Osteoblast (primary cell): ENCODE results near the gene APRT. TPM values are rescaled to one million over a fixed set of nuclear protein-coding genes. Genes with fewer than 3 reads are reported as not detected.
A peak's percentile ranks its signal among the peaks of the same experiment; 100 is the strongest.

Experiments used
- DNase-seq: peaks from one replicate; pipeline ENCODE4 v3.0.0; 2011; ENCODE audit warnings: low spot score, mixed read lengths; ENCODE audit not compliant: insufficient read length; ENCODE audit errors: missing footprints
- H2AFZ ChIP-seq: 2 replicates; pipeline ENCODE4 v1.6.0; 2011; ENCODE audit warnings: mild to moderate bottlenecking, low read length
- H3K27ac ChIP-seq: 2 replicates; pipeline ENCODE4 v1.5.1; 2011; ENCODE audit warnings: mild to moderate bottlenecking, low read depth, low read length, moderate library complexity
- H3K27me3 ChIP-seq: 2 replicates; pipeline ENCODE4 v1.6.0; 2012; ENCODE audit warnings: mild to moderate bottlenecking, control low read depth, inconsistent platforms, low read length, moderate library complexity; ENCODE audit not compliant: insufficient read depth
- H3K36me3 ChIP-seq: 2 replicates; pipeline ENCODE4 v1.5.1; 2011; ENCODE audit warnings: mild to moderate bottlenecking, low read length, control low read depth, moderate library complexity; ENCODE audit not compliant: insufficient read depth
- H3K4me1 ChIP-seq: 2 replicates; pipeline ENCODE4 v1.5.1; 2011; ENCODE audit warnings: mild to moderate bottlenecking, low read length, control low read depth, moderate library complexity; ENCODE audit not compliant: insufficient read depth
- H3K4me2 ChIP-seq: 2 replicates; pipeline ENCODE4 v1.6.0; 2011; ENCODE audit warnings: mild to moderate bottlenecking, low read length; ENCODE audit not compliant: insufficient read depth
- H3K4me3 ChIP-seq: fragments of 200-600 bp; sonication (generic); 3 replicates; pipeline ENCODE4 v1.5.1; 2012; ENCODE audit warnings: mild to moderate bottlenecking, low read length, inconsistent platforms; ENCODE audit not compliant: insufficient read depth
- H3K79me2 ChIP-seq: 2 replicates; pipeline ENCODE4 v1.6.0; 2012; ENCODE audit warnings: mild to moderate bottlenecking, low read length, control low read depth, inconsistent platforms; ENCODE audit not compliant: insufficient read depth
- H3K9me3 ChIP-seq: 2 replicates; pipeline ENCODE4 v1.5.1; 2011; ENCODE audit warnings: low read depth, low read length, control low read depth
- H4K20me1 ChIP-seq: 2 replicates; pipeline ENCODE4 v1.6.0; 2012; ENCODE audit warnings: mild to moderate bottlenecking, low read length, control low read depth; ENCODE audit not compliant: insufficient read depth
- total RNA-seq: library from RNA; depleted of rRNA; stranded (reverse); fragments of >200 nt; gene quantifications from 2 replicates; pipeline ENCODE4 v1.2.3, GENCODE V29; 2012
- TF ChIP-seq, protein P1 (sequence below): IDR thresholded peaks from 2 replicates; pipeline ENCODE4 v1.5.1; 2011; ENCODE audit warnings: mild to moderate bottlenecking, low read depth, low read length, moderate library complexity; ENCODE audit errors: extremely low read depth

APRT gene
- total RNA-seq, 1 donor = 53.6 TPM

DNA sequence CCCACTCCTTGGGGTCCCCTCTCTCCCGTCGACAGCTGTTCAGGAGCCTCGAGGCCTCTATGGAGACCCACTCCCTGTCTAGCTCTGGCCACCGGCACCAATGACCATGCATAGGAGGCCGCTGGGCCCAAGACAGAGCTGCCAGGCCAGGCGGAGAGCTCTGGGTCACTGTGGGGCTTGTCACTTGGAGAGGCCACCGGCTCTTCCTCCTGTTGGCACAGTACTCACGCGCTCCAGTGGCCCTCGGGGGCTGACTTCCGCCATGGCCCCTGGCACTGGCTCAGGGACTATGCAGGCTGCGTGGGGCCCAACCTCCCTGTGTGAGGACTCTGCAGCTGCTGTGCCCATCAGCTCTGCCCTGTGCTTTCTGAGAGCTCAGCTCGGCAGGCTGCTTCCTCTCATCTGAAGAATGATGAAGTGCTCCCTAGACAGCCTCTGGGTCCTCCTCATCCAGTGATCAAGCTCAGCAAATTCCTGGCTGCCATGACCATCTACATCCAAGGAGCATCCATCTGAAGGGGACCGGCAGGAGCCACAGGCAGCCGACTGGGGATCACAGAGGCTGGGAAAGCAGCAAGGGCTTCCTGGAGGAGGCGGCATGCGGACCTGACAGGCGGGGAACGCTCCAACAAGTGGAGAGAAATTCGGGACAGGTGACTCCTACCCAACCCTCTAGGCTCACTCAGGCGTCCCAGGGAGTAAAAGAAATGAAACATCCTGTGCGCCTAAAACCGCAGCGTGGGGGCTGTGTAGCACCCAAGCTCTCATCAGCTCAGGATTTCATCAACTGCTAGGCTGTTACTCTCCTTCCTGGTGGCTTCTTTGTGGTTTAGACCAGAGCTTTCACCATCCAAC is 28.2 kb upstream of the APRT start:
- Histone ChIP-seq H3K4me2 (no peak overlapping the region), H3K27ac (no peak overlapping the region), H3K9me3 (no peaks in the 10 kb centered on the region), H3K27me3 (no peaks in the 10 kb centered on the region), H4K20me1 (no peaks in the 10 kb centered on the region), H2AFZ (no peak overlapping the region), H3K4me3 (no peak overlapping the region), H3K36me3 (peaks cover 13% of the 10 kb centered on the region), H3K79me2 (no peaks in the 10 kb centered on the region), H3K4me1 (no peaks in the 10 kb centered on the region)
- TF ChIP-seq, protein P1, sequence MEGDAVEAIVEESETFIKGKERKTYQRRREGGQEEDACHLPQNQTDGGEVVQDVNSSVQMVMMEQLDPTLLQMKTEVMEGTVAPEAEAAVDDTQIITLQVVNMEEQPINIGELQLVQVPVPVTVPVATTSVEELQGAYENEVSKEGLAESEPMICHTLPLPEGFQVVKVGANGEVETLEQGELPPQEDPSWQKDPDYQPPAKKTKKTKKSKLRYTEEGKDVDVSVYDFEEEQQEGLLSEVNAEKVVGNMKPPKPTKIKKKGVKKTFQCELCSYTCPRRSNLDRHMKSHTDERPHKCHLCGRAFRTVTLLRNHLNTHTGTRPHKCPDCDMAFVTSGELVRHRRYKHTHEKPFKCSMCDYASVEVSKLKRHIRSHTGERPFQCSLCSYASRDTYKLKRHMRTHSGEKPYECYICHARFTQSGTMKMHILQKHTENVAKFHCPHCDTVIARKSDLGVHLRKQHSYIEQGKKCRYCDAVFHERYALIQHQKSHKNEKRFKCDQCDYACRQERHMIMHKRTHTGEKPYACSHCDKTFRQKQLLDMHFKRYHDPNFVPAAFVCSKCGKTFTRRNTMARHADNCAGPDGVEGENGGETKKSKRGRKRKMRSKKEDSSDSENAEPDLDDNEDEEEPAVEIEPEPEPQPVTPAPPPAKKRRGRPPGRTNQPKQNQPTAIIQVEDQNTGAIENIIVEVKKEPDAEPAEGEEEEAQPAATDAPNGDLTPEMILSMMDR = no peak
- no peak for DNase-seq

DNA sequence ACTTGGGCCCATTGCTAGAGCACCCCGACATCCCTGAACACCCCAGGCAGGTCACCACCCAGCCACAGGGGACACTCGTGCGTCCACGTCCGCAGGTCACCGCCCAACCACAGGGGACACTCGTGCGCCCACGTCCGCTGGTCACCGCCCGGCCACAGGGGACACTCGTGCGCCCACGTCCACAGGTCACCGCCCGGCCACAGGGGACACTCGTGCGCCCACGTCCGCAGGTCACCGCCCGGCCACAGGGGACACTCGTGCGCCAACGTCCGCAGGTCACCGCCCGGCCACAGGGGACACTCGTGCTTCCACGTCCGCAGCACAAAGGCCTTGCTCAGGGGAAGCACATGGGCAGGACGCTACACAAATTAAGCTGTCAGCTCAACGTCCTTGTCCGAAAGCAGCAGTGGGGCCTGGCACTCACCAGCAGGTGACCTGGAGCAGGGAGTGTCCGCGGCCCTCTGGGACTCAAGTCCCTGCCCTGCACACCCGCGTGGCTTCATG is 27.4 kb upstream of the APRT start:
- Histone ChIP-seq H3K4me2 (no peak overlapping the region), H4K20me1 (no peaks in the 10 kb centered on the region), H3K27ac (no peak overlapping the region), H3K4me1 (no peaks in the 10 kb centered on the region), H3K9me3 (no peaks in the 10 kb centered on the region), H2AFZ (no peak overlapping the region), H3K36me3 (peaks cover 13% of the 10 kb centered on the region), H3K79me2 (no peaks in the 10 kb centered on the region), H3K27me3 (no peaks in the 10 kb centered on the region), H3K4me3 (no peak overlapping the region)
- TF ChIP-seq, protein P1 = peak; percentile 6
- no peak for DNase-seq

DNA sequence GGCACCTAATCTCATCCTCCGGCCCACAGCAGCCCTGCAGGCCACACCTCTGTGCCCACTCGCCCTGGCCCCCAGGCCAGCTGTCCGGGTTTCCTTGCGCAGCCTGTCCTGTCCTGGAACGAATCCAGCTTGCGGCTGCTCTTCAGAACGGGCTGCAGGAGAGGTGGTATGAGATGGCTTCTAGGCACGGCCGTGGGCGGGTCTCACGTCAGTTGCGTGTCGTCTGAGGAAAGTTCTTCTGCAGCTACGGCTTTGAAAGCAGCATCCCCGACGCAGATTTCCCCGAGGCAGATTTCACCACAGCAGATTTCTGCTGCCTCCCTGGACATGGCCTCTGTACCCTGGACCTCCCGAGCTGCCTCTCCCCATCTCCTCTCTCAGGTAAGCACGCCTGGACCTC is 26.8 kb upstream of the APRT start:
- DNase-seq = no peak
- Histone ChIP-seq H3K36me3 (peaks cover 13% of the 10 kb centered on the region), H2AFZ (no peak overlapping the region), H3K9me3 (no peaks in the 10 kb centered on the region), H3K4me1 (no peaks in the 10 kb centered on the region), H4K20me1 (no peaks in the 10 kb centered on the region), H3K4me2 (no peak overlapping the region), H3K27ac (no peak overlapping the region), H3K4me3 (no peak overlapping the region), H3K79me2 (no peaks in the 10 kb centered on the region), H3K27me3 (no peaks in the 10 kb centered on the region)
- TF ChIP-seq, protein P1 = no peak

DNA sequence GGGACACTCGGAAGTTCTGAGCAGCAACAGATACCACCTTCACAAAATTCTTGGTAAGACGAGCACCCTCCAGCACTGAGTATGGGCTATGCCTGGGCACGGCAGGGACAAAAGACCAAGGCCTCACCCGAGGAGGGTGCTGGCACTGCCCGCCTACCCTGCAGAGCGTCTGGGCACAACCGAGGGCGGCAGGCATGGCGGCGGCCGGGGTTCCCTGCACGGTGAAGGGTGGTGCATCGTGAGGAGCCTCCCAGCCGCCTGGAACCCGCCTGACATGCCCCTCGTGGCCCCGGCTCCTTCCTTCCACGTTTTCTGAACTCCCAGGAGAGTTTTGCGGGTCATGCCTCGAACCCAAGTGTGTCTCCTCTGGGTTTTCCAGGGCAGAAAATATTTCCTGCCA is 26.1 kb upstream of the APRT start:
- TF ChIP-seq, protein P1 = no peak
- H3K36me3 ChIP-seq = peaks cover 13% of the 10 kb centered on the region
- H3K9me3 ChIP-seq = no peaks in the 10 kb centered on the region
- H3K27me3 ChIP-seq = no peaks in the 10 kb centered on the region
- no peak for DNase-seq
- H3K79me2 ChIP-seq = no peaks in the 10 kb centered on the region
- no peak overlapping the region for H2AFZ ChIP-seq
- no peaks in the 10 kb centered on the region for H4K20me1 ChIP-seq
- no peak overlapping the region for H3K27ac ChIP-seq
- no peak overlapping the region for H3K4me2 ChIP-seq
- no peaks in the 10 kb centered on the region for H3K4me1 ChIP-seq
- H3K4me3 ChIP-seq = no peak overlapping the region
